HK-2 (cell line): ENCODE measurements around the gene WNT1.
A peak's percentile ranks its signal among the peaks of the same experiment; 100 is the strongest.

Experiments
- DNase-seq: peaks from one replicate; pipeline ENCODE4 v3.0.0-alpha.2; 2018; ENCODE audit not compliant: unreplicated experiment

WNT1 gene

GRCh38 chr12:48978291-48978740, at the start of gene WNT1:
WNT1 (plus strand) TSS chr12:48978322; CDS start chr12:48978651, 329 bp downstream.
- no peak for DNase-seq

- no peak for DNase-seq
These were observed 48.6 kb upstream of the WNT1 start for GRCh38 chr12:48929551-48929950.

GRCh38 chr12:48930475-48930874, 47.6 kb upstream of the WNT1 start:
- no peak for DNase-seq

GRCh38 chr12:48932878-48933277, 45.2 kb upstream of the WNT1 start:
- DNase-seq = no peak

GRCh38 chr12:48933664-48934311, 44.3 kb upstream of the WNT1 start:
- no peak for DNase-seq

- no peak for DNase-seq
These were observed 43.8 kb upstream of the WNT1 start for GRCh38 chr12:48934312-48934706.

GRCh38 chr12:48936379-48936979, 41.6 kb upstream of the WNT1 start:
- peak; percentile 62 for DNase-seq

- DNase-seq = no peak
These were observed 41.0 kb upstream of the WNT1 start for GRCh38 chr12:48937170-48937569.

- no peak for DNase-seq
These were observed 39.3 kb upstream of the WNT1 start for GRCh38 chr12:48938805-48939204.

GRCh38 chr12:48940181-48940580, 37.9 kb upstream of the WNT1 start:
- peak; percentile 29 for DNase-seq

- DNase-seq = no peak
These were observed 34.9 kb upstream of the WNT1 start for GRCh38 chr12:48943221-48943620.

- no peak for DNase-seq
These were observed 31.9 kb upstream of the WNT1 start for GRCh38 chr12:48946205-48946604.

GRCh38 chr12:48946943-48947342, 31.2 kb upstream of the WNT1 start:
- no peak for DNase-seq

- no peak for DNase-seq
These were observed 30.4 kb upstream of the WNT1 start for GRCh38 chr12:48947727-48948126.

- no peak for DNase-seq
These were observed 25.4 kb upstream of the WNT1 start for GRCh38 chr12:48952691-48953090.

GRCh38 chr12:48954061-48954460, 24.1 kb upstream of the WNT1 start:
- no peak for DNase-seq

GRCh38 chr12:48954841-48955501, 23.2 kb upstream of the WNT1 start:
- no peak for DNase-seq

GRCh38 chr12:48956279-48957140, 21.6 kb upstream of the WNT1 start:
- DNase-seq = peak; percentile 91

GRCh38 chr12:48957141-48958048, 20.7 kb upstream of the WNT1 start, which contains the start of gene ARF3:
ARF3 (minus strand) TSS chr12:48957487; CDS start chr12:48941095, 16,392 bp downstream.
- peak; percentile 96 for DNase-seq

GRCh38 chr12:48958049-48958388, 20.1 kb upstream of the WNT1 start:
- no peak for DNase-seq

GRCh38 chr12:48960834-48961233, 17.3 kb upstream of the WNT1 start:
- DNase-seq = no peak
